ENCODE data around the gene TIPARP. TPM values are rescaled to one million over a fixed set of nuclear protein-coding genes. Genes with fewer than 3 reads are reported as not detected.
A peak's percentile ranks its signal among the peaks of the same experiment; 100 is the strongest.

The TIPARP gene, protein sequence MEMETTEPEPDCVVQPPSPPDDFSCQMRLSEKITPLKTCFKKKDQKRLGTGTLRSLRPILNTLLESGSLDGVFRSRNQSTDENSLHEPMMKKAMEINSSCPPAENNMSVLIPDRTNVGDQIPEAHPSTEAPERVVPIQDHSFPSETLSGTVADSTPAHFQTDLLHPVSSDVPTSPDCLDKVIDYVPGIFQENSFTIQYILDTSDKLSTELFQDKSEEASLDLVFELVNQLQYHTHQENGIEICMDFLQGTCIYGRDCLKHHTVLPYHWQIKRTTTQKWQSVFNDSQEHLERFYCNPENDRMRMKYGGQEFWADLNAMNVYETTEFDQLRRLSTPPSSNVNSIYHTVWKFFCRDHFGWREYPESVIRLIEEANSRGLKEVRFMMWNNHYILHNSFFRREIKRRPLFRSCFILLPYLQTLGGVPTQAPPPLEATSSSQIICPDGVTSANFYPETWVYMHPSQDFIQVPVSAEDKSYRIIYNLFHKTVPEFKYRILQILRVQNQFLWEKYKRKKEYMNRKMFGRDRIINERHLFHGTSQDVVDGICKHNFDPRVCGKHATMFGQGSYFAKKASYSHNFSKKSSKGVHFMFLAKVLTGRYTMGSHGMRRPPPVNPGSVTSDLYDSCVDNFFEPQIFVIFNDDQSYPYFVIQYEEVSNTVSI
- polyA plus RNA-seq (2011; rRNA removed) (17.8 and 25.1 TPM in 2 replicates), polyA minus RNA-seq (2011; rRNA and poly(A)+ RNA removed) (31.4 and 46.1 TPM in 2 replicates)

GRCh38 chr3:156674046-156674910 lies at the start of gene TIPARP:
Gene TIPARP (plus strand): TSS chr3:156674590. CDS start chr3:156677698, 3,108 bp downstream.
- H3K27me3 ChIP-seq (ENCODE audit: control insufficient read depth, insufficient read depth, low read length) = no peaks in the 10 kb centered on the region
- TF ChIP-seq CTCF (IDR thresholded peaks at IDR 0.05; ENCODE audit: low read depth, low read length) = peak; percentile 60
- H3K4me3 ChIP-seq (ENCODE audit: low read depth, low read length) = peak within 1 kb of the TSS; percentile 82
- ChIA-PET CTCF (interaction anchor here (0.6 to 6.3 kb wide), 20 partner anchors 9 to 463 kb away, joined by 3 to 62 read pairs (median 4); no protein-coding TSS in a partner anchor), POLR2A (interaction anchor here (0.6 to 3.5 kb wide), 7 partner anchors 9 to 415 kb away, joined by 3 to 23 read pairs (median 4); partner anchors contain the start of gene SSR3)
- peak; percentile 93 for DNase-seq (ENCODE audit: low read depth, low spot score)
- H3K27ac ChIP-seq (ENCODE audit: low read depth, low read length) = peak within 1 kb of the TSS; percentile 77
- H3K9me3 ChIP-seq (ENCODE audit: control insufficient read depth, insufficient read depth, low read length) = no peaks in the 10 kb centered on the region; the same call in 1 of the 2 replicates

GRCh38 chr3:156626104-156626503 lies 48.3 kb upstream of the TIPARP start:
- Histone ChIP-seq H3K27ac (ENCODE audit: low read depth, low read length) (no peak overlapping the region), H3K9me3 (ENCODE audit: control insufficient read depth, insufficient read depth, low read length) (no peaks in the 10 kb centered on the region), H3K27me3 (ENCODE audit: control insufficient read depth, insufficient read depth, low read length) (no peaks in the 10 kb centered on the region), H3K4me3 (ENCODE audit: low read depth, low read length) (no peak overlapping the region)
- ChIA-PET CTCF (no interaction called here), POLR2A (no interaction called here)
- no peak for DNase-seq (ENCODE audit: low read depth, low spot score)
- no peak for TF ChIP-seq CTCF (IDR thresholded peaks at IDR 0.05; ENCODE audit: low read depth, low read length)

- DNase-seq (ENCODE audit: low read depth, low spot score) = no peak
- TF ChIP-seq CTCF (IDR thresholded peaks at IDR 0.05; ENCODE audit: low read depth, low read length) = no peak
- POLR2A ChIA-PET = no interaction called here
Measured at GRCh38 chr3:156627946-156628569, 46.3 kb upstream of the TIPARP start.

DNA sequence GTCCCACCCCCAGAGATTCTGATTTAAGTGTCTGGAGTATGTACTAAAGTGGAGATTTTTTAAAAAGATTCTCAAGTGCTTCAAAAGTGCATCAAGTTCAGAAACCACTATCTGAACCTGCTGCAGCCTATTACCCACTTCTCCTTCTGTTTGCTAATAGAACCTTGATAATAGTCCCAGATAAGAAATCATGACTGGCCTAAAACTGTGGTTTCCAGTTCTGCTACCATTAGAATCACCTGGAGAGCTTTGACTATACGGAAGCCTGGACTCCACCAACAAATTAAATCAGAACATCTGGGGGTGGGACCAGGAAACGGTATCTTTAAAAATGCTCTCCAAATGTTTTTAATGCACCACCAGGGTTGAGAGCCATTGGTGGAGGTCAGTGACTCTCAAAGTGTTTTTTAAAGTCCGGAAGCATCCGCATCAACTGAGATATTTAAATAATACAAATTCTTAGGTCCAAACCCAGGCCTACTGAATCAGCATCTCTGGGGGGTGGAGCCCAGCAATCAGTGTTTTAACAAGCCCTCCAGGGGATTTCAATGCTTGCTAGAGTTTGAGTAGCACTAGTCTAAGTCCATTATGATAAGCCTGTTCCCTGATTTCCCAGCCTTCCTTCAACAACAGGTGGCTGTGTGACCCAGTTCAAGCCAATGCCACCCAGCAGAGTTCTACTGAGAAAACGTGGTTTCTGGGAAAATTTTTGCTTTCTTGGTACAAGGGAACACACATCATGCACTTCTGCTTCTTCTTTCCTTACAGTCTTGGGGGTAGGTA lies 45.4 kb upstream of the TIPARP start:
- no peak overlapping the region for H3K27ac ChIP-seq (ENCODE audit: low read depth, low read length)
- no peak for DNase-seq (ENCODE audit: low read depth, low spot score)
- H3K27me3 ChIP-seq (ENCODE audit: control insufficient read depth, insufficient read depth, low read length) = no peaks in the 10 kb centered on the region
- no peak overlapping the region for H3K4me3 ChIP-seq (ENCODE audit: low read depth, low read length)
- CTCF ChIA-PET = no interaction called here
- no peaks in the 10 kb centered on the region for H3K9me3 ChIP-seq (ENCODE audit: control insufficient read depth, insufficient read depth, low read length)
- TF ChIP-seq CTCF (IDR thresholded peaks at IDR 0.05; ENCODE audit: low read depth, low read length) = no peak
- POLR2A ChIA-PET = no interaction called here

More at GRCh38 chr3:156627946-156628569, 46.3 kb upstream of the TIPARP start:
- no peaks in the 10 kb centered on the region for H3K9me3 ChIP-seq (ENCODE audit: control insufficient read depth, insufficient read depth, low read length)
- no peaks in the 10 kb centered on the region for H3K27me3 ChIP-seq (ENCODE audit: control insufficient read depth, insufficient read depth, low read length)
- H3K27ac ChIP-seq (ENCODE audit: low read depth, low read length) = no peak overlapping the region
- CTCF ChIA-PET = interaction anchor here (0.6 kb wide), 1 partner anchor 584 kb away, joined by 4 read pairs; no protein-coding TSS in a partner anchor
- H3K4me3 ChIP-seq (ENCODE audit: low read depth, low read length) = no peak overlapping the region
